Sigmoid colon (tissue), 3 donors: ENCODE data around the gene RAP1GDS1.

Source experiments
- POLR2A ChIP-seq, 2 donors: fragments of 450-650 bp; IDR thresholded peaks; one replicate each; pipeline ENCODE4 v1.6.1; 2016; ENCODE audit warnings: antibody characterized with exemption in 2 of 2, mild to moderate bottlenecking in 2 of 2, moderate library complexity in 2 of 2
- TF ChIP-seq, protein P1 (sequence below), 4 experiments: fragments of 450-650 bp in 3 of 4; fragments of 200-600 bp in 1 of 4; IDR thresholded peaks; one replicate each; pipeline ENCODE4 v1.5.1; 2016 to 2019; ENCODE audit warnings: antibody characterized with exemption in 4 of 4, mild to moderate bottlenecking in 3 of 4, moderate library complexity in 2 of 4

DNA sequence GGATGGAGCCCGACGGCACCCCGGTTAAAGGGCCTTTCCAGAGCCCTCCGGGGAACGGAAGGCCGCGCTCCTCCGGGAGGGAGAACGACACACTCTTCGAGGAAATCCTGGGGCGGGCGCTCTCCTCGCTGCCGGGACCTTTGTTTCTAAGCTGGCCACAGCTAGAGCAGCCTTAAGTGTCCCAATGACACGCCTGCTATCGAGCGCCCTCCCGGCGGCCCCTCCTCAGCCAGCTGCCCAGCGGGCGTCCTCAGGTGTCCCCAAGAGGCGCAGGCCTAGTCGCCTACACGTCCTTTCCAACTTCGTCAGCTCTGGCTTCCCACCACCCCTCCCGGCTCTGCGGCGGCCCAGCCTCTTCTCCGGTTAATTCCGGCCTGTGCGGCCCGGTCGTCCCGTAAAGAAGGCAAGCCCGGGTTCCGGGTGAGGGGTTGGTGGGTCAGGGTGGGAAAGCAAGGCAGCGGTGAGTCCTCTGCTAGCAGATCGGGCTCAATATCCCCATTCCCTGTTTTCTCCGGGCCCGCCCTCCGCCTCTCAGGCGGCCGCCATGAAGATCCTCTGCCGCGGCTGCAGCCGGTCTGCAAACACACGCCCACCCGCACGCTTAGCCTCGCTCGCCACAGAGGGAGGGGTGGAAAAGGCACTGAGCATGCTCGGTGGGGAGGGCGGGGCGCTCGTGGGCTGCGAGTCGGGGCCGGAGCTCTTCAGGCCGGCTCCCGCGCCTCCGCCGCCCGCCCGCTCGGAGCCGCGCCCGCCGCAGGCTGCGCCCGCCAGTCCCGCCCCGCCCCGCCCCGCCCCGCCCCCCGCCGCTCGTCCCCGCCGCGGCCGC lies at the start of gene RAP1GDS1:
- TF ChIP-seq POLR2A (IDR thresholded peaks at IDR 0.05) = peak; percentile 92 to 93
- TF ChIP-seq, protein P1, sequence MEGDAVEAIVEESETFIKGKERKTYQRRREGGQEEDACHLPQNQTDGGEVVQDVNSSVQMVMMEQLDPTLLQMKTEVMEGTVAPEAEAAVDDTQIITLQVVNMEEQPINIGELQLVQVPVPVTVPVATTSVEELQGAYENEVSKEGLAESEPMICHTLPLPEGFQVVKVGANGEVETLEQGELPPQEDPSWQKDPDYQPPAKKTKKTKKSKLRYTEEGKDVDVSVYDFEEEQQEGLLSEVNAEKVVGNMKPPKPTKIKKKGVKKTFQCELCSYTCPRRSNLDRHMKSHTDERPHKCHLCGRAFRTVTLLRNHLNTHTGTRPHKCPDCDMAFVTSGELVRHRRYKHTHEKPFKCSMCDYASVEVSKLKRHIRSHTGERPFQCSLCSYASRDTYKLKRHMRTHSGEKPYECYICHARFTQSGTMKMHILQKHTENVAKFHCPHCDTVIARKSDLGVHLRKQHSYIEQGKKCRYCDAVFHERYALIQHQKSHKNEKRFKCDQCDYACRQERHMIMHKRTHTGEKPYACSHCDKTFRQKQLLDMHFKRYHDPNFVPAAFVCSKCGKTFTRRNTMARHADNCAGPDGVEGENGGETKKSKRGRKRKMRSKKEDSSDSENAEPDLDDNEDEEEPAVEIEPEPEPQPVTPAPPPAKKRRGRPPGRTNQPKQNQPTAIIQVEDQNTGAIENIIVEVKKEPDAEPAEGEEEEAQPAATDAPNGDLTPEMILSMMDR (IDR thresholded peaks at IDR 0.05) = no peak
